Esophagus muscularis mucosa (tissue), 4 donors: ENCODE measurements around the gene CHRNA1. TPM values are rescaled to one million over a fixed set of nuclear protein-coding genes. Genes with fewer than 3 reads are reported as not detected.

Experiments used
- DNase-seq: peaks from one replicate; pipeline ENCODE4 v3.0.0-alpha.2; 2017; ENCODE audit errors: extremely low spot score
- H3K27ac ChIP-seq, 4 donors: fragments of 200-600 bp; sonication (generic); replicated peaks in 1 of 4; 1 replicate in 3 of 4; 2 replicates in 1 of 4; pipeline ENCODE4 v1.5.1; 2016 to 2019; ENCODE audit warnings: mild to moderate bottlenecking in 1 of 4
- H3K27me3 ChIP-seq, 4 donors: fragments of 200-600 bp; sonication (generic); one replicate each; pipeline versions ENCODE4 v1.5.1 to v1.6.0; 2016 to 2019
- H3K36me3 ChIP-seq, 4 donors: fragments of 200-600 bp; sonication (generic); one replicate each; pipeline ENCODE4 v1.5.1; 2016 to 2019
- H3K4me1 ChIP-seq, 4 donors: fragments of 200-600 bp; sonication (generic); one replicate each; pipeline ENCODE4 v1.5.1; 2016 to 2019
- H3K4me3 ChIP-seq, 4 donors: fragments of 200-600 bp; sonication (generic); 1 replicate in 2 of 4; 2 replicates in 2 of 4; pipeline ENCODE4 v1.5.1; 2016 to 2019; ENCODE audit warnings: mild to moderate bottlenecking in 4 of 4, moderate library complexity in 1 of 4
- H3K9me3 ChIP-seq, 4 donors: fragments of 200-600 bp; sonication (generic); 1 replicate in 3 of 4; 2 replicates in 1 of 4; pipeline ENCODE4 v1.5.1; 2016 to 2019
- EP300 ChIP-seq: sonication (generic); formaldehyde crosslinking; IDR thresholded peaks from one replicate; pipeline ENCODE4 v1.6.1; 2017; ENCODE audit warnings: antibody characterized with exemption
- POLR2A ChIP-seq: fragments of 450-650 bp; IDR thresholded peaks from one replicate; pipeline ENCODE4 v1.6.1; 2017; ENCODE audit warnings: antibody characterized with exemption, moderate library complexity, mild to moderate bottlenecking, low read depth
- POLR2AphosphoS5 ChIP-seq, 2 donors: sonication (generic); formaldehyde crosslinking; IDR thresholded peaks; one replicate each; pipeline ENCODE4 v1.6.1; 2017; ENCODE audit warnings: antibody characterized with exemption in 2 of 2
- WGBS: methylation state at CpG from one replicate; pipeline ENCODE4 v1.1.5; 2018; 5-methylcytosine and 5-hydroxymethylcytosine counted together
- intact Hi-C: fragments of 100-400 bp; cut with DNase I; formaldehyde crosslinking; loops from one replicate; pipeline ENCODE4 v1.15.1; 2023
- total RNA-seq, 4 donors: library from RNA; depleted of rRNA; stranded (reverse); fragments of >200 nt; gene quantifications; one replicate each; pipeline versions ENCODE4 v1.1.0 to v1.2.1, GENCODE V29; 2016
- TF ChIP-seq, protein P1 (sequence below), 3 experiments: fragments of 200-600 bp in 2 of 3; fragments of 450-650 bp in 1 of 3; sonication (generic) in 2 of 3; IDR thresholded peaks; one replicate each; pipeline ENCODE4 v1.5.1; 2017 to 2019; ENCODE audit warnings: antibody characterized with exemption in 3 of 3, mild to moderate bottlenecking in 2 of 3, moderate library complexity in 1 of 3

Gene CHRNA1
- total RNA-seq, 4 donors from 2014 or later: not detected

DNA sequence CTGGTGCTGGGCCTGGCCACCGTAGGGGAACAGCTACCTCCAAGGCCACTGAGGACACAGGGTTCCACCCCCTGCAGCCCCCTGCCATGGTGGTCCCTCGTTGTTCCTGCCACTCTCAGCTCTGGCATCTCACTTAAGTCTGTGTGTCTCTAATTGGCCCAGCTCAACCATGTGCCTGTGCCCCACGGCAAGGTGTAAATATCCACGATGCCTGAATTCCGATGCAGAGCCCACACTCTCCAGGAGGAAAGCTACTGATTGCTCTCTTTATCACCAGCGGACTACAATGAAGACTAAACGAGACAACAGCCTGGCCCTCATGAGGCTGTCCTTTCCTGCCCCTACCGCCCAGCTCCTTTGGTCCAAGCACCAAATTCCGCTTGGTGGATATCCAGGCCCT, 17.0 kb upstream of the CHRNA1 start:
- intact Hi-C loops: no loop called here
- H3K4me3 ChIP-seq: no peak overlapping the region
- no peaks in the 10 kb centered on the region for H3K9me3 ChIP-seq
- H3K4me1 ChIP-seq: peaks cover 0 to 47% (median 29%) of the 10 kb centered on the region in 4 donors
- H3K27me3 ChIP-seq: no peaks in the 10 kb centered on the region
- no peak overlapping the region for H3K27ac ChIP-seq
- no peak for TF ChIP-seq POLR2AphosphoS5 (IDR thresholded peaks at IDR 0.05)
- TF ChIP-seq, protein P1, sequence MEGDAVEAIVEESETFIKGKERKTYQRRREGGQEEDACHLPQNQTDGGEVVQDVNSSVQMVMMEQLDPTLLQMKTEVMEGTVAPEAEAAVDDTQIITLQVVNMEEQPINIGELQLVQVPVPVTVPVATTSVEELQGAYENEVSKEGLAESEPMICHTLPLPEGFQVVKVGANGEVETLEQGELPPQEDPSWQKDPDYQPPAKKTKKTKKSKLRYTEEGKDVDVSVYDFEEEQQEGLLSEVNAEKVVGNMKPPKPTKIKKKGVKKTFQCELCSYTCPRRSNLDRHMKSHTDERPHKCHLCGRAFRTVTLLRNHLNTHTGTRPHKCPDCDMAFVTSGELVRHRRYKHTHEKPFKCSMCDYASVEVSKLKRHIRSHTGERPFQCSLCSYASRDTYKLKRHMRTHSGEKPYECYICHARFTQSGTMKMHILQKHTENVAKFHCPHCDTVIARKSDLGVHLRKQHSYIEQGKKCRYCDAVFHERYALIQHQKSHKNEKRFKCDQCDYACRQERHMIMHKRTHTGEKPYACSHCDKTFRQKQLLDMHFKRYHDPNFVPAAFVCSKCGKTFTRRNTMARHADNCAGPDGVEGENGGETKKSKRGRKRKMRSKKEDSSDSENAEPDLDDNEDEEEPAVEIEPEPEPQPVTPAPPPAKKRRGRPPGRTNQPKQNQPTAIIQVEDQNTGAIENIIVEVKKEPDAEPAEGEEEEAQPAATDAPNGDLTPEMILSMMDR (IDR thresholded peaks at IDR 0.05): no peak
- no peaks in the 10 kb centered on the region for H3K36me3 ChIP-seq
- WGBS: 94% methylated on average over 9 of the region's 9 CpGs
- DNase-seq: no peak

DNA sequence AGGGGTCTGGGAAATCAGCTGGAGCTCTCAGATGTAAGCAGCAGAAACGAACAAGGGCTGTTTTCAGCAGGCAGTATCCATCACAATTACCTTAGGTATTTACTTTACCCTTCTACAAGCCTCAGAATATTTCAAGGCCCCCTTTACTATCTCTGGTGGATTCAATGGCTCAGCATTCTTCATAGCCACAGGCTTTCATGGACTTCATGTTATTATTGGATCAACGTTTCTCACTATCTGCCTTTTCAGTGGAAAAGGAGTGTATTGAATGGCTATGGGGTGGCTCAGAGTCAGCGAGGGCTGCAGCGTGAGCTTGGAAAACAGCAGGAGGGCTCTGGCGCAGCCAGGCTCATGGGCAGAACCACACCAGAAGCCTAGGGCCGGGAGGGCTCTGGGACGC, 16.6 kb upstream of the CHRNA1 start:
- Histone ChIP-seq H3K9me3 (no peaks in the 10 kb centered on the region), H3K36me3 (no peaks in the 10 kb centered on the region), H3K4me3 (no peak overlapping the region), H3K4me1 (peaks cover 0 to 48% (median 29%) of the 10 kb centered on the region in 4 donors), H3K27me3 (no peaks in the 10 kb centered on the region), H3K27ac (no peak overlapping the region)
- intact Hi-C loops: no loop called here
- TF ChIP-seq POLR2AphosphoS5 (IDR thresholded peaks at IDR 0.05) (no peak), POLR2A (no peak), EP300 (no peak)
- TF ChIP-seq, protein P1 (IDR thresholded peaks at IDR 0.05): no peak
- no peak for DNase-seq
- WGBS: 96% methylated on average over 7 of the region's 7 CpGs

DNA sequence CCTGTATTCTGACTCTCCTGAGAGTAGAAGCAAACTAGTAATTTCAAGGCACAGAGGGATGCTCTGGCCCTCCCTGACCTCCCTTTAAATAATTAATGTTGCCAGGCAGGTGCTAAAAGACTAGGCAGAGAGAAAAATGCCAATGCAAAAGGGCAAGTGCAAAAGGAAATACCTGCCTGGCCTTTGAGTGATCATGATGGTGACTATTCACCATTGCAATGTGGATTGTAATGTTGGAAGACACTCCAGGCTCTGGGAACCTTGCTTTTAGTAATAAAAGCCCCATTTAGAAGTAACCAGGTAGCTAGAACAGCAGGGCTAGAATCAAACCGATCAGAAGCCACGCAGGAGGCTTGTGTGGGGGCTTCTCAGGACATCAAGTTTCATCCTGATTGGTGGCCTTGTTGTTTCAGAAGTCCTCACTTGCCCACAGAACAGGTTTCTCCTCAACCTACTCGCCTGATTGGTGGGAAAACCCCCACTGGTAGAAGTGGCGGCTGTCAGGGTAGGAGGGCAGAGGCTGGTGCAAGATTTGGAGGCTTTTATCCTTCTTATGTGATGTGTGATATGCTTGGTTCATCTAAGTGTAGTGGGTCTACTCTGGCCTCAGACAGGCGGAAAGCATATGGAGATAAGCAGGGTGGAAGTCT, 16.0 kb upstream of the CHRNA1 start:
- no peak for DNase-seq
- whole genome bisulfite sequencing: 90% methylated on average over 5 of the region's 5 CpGs
- Histone ChIP-seq H3K27ac (no peak overlapping the region), H3K9me3 (no peaks in the 10 kb centered on the region), H3K4me3 (no peak overlapping the region), H3K27me3 (no peaks in the 10 kb centered on the region), H3K36me3 (no peaks in the 10 kb centered on the region), H3K4me1 (peaks cover 0 to 48% (median 29%) of the 10 kb centered on the region in 4 donors)
- intact Hi-C loops: no loop called here
- no peak for TF ChIP-seq EP300
- no peak for TF ChIP-seq POLR2A
- no peak for TF ChIP-seq POLR2AphosphoS5 (IDR thresholded peaks at IDR 0.05)
- TF ChIP-seq, protein P1 (IDR thresholded peaks at IDR 0.05): no peak

DNA sequence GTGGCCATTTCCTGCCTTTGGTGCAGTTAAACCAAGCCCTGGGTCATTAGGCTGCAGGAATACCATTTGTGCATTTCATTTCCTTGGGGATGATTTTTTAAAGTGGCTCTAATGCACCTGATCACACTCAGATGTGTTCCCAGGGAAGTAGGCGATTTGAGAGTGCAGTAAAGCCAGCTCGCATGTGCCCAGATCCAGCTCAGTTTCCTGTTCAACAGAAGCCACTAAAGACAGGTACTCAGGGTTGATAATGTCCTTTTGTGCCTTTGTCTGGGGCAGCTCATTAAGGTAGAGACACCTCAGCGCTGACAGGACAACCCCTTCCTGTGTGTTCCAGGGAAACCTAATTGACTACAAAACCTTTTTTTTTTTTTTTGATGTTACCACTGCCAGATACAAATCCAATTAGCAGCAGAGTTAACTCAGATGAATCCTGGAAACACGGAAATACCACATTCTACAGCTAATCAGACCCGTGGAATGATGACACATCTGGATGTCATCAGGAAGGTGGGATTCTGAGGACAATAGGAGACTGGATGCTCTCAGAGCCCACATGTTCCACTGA, 15.2 kb upstream of the CHRNA1 start:
- TF ChIP-seq EP300: no peak
- no peak for TF ChIP-seq POLR2AphosphoS5 (IDR thresholded peaks at IDR 0.05)
- TF ChIP-seq POLR2A: no peak
- TF ChIP-seq, protein P1 (IDR thresholded peaks at IDR 0.05): no peak
- Histone ChIP-seq H3K36me3 (no peaks in the 10 kb centered on the region), H3K4me1 (peaks cover 0 to 48% (median 31%) of the 10 kb centered on the region in 4 donors), H3K4me3 (no peak overlapping the region), H3K27me3 (no peaks in the 10 kb centered on the region), H3K27ac (no peak overlapping the region), H3K9me3 (no peaks in the 10 kb centered on the region)
- WGBS: 73% methylated on average over 5 of the region's 5 CpGs
- no peak for DNase-seq
- intact Hi-C loops: no loop called here
